Sigmoid colon (tissue), 3 donors: Measurements from ENCODE around the gene FRMD8.

Experiments used
- CTCF ChIP-seq, 4 experiments: fragments of 450-650 bp in 3 of 4; fragments of 200-600 bp in 1 of 4; IDR thresholded peaks; one replicate each; pipeline ENCODE4 v1.5.1; 2016 to 2019; ENCODE audit warnings: antibody characterized with exemption in 4 of 4, mild to moderate bottlenecking in 3 of 4, moderate library complexity in 2 of 4
- POLR2A ChIP-seq, 2 donors: fragments of 450-650 bp; IDR thresholded peaks; one replicate each; pipeline ENCODE4 v1.6.1; 2016; ENCODE audit warnings: antibody characterized with exemption in 2 of 2, mild to moderate bottlenecking in 2 of 2, moderate library complexity in 2 of 2

- TF ChIP-seq POLR2A (IDR thresholded peaks at IDR 0.05) = no peak
- TF ChIP-seq CTCF (IDR thresholded peaks at IDR 0.05) = no peak
These were observed 9.6 kb downstream of the FRMD8 start for GRCh38 chr11:65395961-65396530.
